ENCODE data around the gene CAMSAP1. TPM values are rescaled to one million over a fixed set of nuclear protein-coding genes. Genes with fewer than 3 reads are reported as not detected.

The CAMSAP1 gene
- total and polyA plus RNA-seq, 11 donors: 10.9 to 38.3 (median 19.9) TPM

DNA sequence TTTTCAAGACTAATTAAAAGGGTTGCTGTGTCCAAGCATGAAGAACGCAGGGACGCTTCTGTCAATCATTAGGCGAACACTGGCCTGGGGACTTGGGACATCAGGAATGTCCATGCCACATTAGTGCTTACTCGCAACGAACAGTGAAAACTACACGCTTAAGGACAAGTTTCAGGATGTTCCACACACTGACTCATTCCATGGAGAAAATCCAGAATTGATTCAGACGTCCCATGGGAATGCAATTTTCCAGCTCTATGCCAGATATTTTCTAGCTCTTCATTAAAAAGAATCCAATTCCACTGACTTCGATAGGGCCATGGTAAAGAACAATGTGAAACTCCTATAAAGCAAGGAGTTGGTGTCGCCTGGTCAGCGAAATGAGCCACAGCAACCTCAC, 98.2 kb downstream of the CAMSAP1 start:
- peaks cover 0 to 49% (median 44%) of the 10 kb centered on the region in 9 donors for H3K36me3 ChIP-seq
- WGBS, 4 donors: 69 to 81% (median 78%) methylated on average over 10 of the region's 10 CpGs
- intact Hi-C loops (cut with DNase I): no loop called here

DNA sequence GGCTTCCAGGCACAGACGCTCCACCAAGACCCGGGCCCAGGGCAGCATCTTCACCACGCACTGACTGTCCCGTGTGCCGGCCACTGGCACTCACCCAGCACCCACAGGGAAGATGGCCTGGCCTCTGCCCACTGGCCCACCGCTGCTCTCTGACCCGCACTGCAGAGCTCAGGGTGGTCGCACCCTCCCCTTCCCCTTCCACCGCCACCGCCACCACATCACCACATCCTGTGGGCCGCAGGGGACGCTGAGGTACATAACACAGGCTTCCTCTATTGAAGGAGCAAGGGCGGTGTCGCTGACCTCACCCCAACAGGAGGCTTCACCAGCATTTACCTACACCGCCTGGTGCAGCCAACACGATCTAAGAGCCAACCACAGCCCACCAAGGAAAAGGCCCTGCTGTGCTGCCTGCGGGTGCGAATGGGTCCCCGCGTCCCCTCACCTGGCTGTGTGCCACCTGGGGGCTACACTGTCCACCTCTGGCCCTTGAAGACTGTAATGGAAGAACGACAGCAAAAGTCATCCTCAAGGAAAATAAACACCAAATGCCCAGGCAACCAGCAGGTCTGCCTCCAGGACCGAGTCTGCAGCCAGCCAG, 101.8 kb downstream of the CAMSAP1 start:
- H3K4me3 ChIP-seq: no peak overlapping the region
- intact Hi-C loops (cut with DNase I): no loop called here
- H3K9me3 ChIP-seq: peaks cover 0 to 3% (median 0%) of the 10 kb centered on the region in 12 donors
- peaks cover 0 to 14% (median 0%) of the 10 kb centered on the region in 12 donors for H3K4me1 ChIP-seq
- DNase-seq: peak in 1 of 5 donors; percentile 9
- ATAC-seq: no peak
- no peak overlapping the region for H3K27ac ChIP-seq
- 83 to 86% (median 84%) methylated on average over 14 to 22 of the region's 22 CpGs for WGBS, 4 donors
- TF ChIP-seq, protein P1, sequence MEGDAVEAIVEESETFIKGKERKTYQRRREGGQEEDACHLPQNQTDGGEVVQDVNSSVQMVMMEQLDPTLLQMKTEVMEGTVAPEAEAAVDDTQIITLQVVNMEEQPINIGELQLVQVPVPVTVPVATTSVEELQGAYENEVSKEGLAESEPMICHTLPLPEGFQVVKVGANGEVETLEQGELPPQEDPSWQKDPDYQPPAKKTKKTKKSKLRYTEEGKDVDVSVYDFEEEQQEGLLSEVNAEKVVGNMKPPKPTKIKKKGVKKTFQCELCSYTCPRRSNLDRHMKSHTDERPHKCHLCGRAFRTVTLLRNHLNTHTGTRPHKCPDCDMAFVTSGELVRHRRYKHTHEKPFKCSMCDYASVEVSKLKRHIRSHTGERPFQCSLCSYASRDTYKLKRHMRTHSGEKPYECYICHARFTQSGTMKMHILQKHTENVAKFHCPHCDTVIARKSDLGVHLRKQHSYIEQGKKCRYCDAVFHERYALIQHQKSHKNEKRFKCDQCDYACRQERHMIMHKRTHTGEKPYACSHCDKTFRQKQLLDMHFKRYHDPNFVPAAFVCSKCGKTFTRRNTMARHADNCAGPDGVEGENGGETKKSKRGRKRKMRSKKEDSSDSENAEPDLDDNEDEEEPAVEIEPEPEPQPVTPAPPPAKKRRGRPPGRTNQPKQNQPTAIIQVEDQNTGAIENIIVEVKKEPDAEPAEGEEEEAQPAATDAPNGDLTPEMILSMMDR (IDR thresholded peaks at IDR 0.05): no peak
- no peak for TF ChIP-seq POLR2A (IDR thresholded peaks at IDR 0.05)
- peaks cover 0 to 16% (median 10%) of the 10 kb centered on the region in 9 donors for H3K36me3 ChIP-seq
- no peaks in the 10 kb centered on the region for H3K27me3 ChIP-seq

More for the DNA sequence above, 98.2 kb downstream of the CAMSAP1 start:
- no peaks in the 10 kb centered on the region for H3K9me3 ChIP-seq
- H3K4me1 ChIP-seq: peaks cover 0 to 14% (median 1%) of the 10 kb centered on the region in 12 donors
- TF ChIP-seq, protein P1 (IDR thresholded peaks at IDR 0.05): no peak
- TF ChIP-seq POLR2A (IDR thresholded peaks at IDR 0.05): no peak
- no peak overlapping the region for H3K4me3 ChIP-seq
- DNase-seq: no peak
- H3K27ac ChIP-seq: no peak overlapping the region
- no peak for ATAC-seq
- H3K27me3 ChIP-seq: no peaks in the 10 kb centered on the region

DNA sequence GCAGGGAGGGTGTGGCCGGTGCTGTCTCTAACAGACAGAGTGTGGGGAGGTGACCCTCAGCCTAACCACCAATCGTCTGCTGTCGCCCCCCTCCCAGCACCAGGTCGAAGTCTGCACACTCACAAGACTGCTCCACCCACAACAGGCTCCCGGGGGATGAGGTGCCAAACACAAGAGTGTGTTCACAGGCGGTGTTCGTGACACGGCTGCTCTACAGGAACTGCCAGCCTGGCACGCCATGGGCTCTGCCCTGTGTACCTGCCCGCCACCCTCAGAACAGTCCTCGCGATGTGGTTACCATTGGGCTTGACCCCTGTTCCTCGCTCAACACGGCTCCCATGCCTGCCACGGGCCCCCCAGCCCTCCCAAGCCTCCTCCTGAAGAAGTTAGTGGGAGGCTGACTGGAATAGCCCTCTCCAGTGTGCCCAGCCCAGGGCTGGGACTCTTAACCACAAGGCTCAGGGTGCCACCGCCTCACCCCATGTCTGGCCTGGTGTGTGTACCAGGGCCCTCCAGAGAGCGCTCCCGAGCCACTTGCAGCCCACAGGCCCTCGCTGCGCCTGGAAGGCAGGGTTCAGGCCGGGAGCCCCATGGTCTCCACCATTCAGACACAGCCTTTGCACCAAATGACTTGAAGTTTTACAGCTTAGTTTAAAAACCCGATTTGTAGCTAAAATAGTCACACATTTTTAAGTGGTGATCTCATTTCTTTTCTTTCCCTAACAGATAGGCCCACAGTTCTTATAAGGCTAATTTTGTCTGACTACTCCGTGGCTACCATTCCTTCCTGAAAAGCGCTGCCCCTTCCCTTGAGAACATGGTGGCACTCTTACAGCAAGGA, 102.5 kb downstream of the CAMSAP1 start:
- H3K9me3 ChIP-seq: peaks cover 0 to 3% (median 0%) of the 10 kb centered on the region in 12 donors
- peaks cover 0 to 9% (median 3%) of the 10 kb centered on the region in 9 donors for H3K36me3 ChIP-seq
- ATAC-seq: peak in 1 of 4 donors; percentile 18
- TF ChIP-seq, protein P1 (IDR thresholded peaks at IDR 0.05): no peak
- no peak for TF ChIP-seq POLR2A (IDR thresholded peaks at IDR 0.05)
- WGBS, 4 donors: 83 to 85% (median 84%) methylated on average over 23 to 24 of the region's 24 CpGs
- peaks cover 0 to 14% (median 0%) of the 10 kb centered on the region in 12 donors for H3K4me1 ChIP-seq
- intact Hi-C loops (cut with DNase I): no loop called here
- no peak for DNase-seq
- no peak overlapping the region for H3K4me3 ChIP-seq
- H3K27ac ChIP-seq: peak overlapping the region in 1 of 12 donors; percentile 17
- H3K27me3 ChIP-seq: no peaks in the 10 kb centered on the region

DNA sequence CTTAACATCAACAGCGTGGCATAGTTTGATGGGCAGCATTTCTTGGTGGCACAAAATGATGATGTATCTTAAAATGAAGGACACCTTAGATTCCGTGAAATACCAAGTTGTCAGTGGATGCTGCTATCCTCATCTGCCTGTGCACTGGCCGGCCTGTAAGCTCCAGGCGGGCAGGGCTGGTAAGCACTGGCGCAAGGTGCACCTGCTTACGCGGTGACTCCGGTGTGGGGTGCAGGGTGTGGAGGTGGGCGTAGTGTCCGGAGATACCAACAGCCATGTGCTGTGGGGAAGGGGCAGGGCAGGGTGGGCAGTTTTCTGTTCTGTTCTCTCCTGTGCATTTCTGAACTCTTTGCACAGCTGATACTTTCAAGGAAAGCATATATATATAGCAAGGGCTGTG, 103.9 kb downstream of the CAMSAP1 start:
- no peak for TF ChIP-seq POLR2A (IDR thresholded peaks at IDR 0.05)
- TF ChIP-seq, protein P1 (IDR thresholded peaks at IDR 0.05): no peak
- Histone ChIP-seq H3K4me3 (no peak overlapping the region), H3K27me3 (no peaks in the 10 kb centered on the region), H3K36me3 (peaks cover 0 to 4% (median 0%) of the 10 kb centered on the region in 9 donors), H3K4me1 (peaks cover 0 to 11% (median 1%) of the 10 kb centered on the region in 12 donors), H3K27ac (no peak overlapping the region), H3K9me3 (peaks cover 0 to 3% (median 0%) of the 10 kb centered on the region in 12 donors)
- ATAC-seq: no peak
- intact Hi-C loops (cut with DNase I): no loop called here
- DNase-seq: peak in 1 of 5 donors; percentile 19
- WGBS, 4 donors: 91 to 100% (median 96%) methylated on average over 4 to 10 of the region's 10 CpGs
